ENCODE results near the gene LRP1B.

Gene LRP1B

DNA sequence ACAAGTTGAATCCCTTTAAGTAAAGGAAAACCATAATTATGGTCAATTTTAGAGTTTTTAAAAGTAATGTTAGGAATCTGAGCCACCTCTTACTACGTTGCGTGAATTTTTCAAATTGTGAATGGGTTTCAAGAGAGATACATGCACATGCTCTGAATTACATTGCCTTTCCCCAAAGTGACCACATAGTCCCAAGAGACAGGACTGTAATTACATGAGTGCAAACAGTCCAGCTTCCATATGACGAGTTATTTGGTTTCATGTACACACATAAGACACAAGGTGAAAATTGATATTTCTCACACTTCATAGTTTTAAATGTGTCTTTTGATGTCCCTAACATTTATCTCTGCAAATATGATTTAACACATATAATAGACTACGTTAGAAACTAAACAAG is 850.8 kb downstream of the LRP1B start:
- no peak overlapping the region for H3K27ac ChIP-seq
- no peak for TF ChIP-seq CTCF (conservative IDR thresholded peaks at IDR 0.05)

DNA sequence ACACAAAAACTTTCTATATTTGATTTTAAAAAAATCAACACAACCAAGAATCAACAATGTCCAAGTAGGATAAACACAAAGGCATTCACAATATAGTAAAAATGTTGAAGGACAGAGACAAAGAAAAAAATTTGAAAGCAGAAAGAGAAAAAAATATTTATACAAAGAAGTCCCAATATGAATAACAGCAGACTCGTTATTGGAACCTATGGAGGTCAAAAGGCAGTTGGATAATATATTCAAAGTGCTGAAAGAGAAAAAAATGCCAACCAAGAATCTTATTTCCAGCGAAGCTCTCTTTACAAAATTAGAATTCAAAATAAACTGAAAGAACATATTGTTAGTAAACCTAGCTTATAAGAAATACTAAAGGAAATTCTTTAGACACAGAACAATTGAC is 859.5 kb downstream of the LRP1B start:
- TF ChIP-seq CTCF (conservative IDR thresholded peaks at IDR 0.05) = no peak
- no peak overlapping the region for H3K27ac ChIP-seq

DNA sequence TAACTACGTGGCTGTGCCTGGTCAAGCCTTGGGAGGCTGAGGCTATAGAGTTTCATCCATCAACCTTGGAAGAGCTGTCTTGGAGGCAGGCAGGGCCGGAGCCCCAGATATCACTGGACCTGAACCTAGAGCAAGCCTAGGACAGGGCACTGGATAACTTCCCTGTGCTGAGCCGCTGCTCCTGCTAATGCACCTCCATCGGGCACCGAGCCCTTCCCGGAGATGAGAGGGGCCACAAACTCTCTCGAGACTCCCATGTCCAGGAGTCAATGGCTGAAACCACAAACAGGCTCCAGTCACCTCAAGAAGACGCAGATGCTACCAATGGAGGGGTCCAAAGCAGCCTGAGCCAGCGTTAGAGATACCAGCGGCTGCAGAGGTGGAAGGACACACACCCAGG is 866.0 kb downstream of the LRP1B start:
- H3K27ac ChIP-seq = no peak overlapping the region
- no peak for TF ChIP-seq CTCF (conservative IDR thresholded peaks at IDR 0.05)

- no peak for TF ChIP-seq CTCF (conservative IDR thresholded peaks at IDR 0.05)
- no peak overlapping the region for H3K27ac ChIP-seq
These were observed 869.9 kb downstream of the LRP1B start for GRCh38 chr2:141260911-141261310.

DNA sequence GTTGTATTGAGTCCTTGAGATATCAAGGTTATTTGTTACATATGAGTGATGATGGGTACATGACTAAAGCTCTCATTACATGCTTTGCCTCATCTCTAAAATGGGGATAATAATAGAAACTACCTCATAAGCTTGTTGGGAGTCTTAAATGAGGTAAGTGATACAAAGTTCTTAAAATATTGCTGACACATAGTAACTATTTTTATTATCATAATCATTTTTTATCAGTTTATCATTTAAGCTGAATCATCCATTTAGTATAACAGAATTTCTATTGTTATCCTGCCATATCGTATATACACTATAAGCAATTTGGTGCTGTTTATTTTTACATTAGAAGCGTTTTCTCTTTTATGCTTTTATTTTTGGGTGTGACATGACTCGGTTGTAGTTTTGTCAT is 871.1 kb downstream of the LRP1B start:
- TF ChIP-seq CTCF (conservative IDR thresholded peaks at IDR 0.05) = no peak
- no peak overlapping the region for H3K27ac ChIP-seq

- no peak for TF ChIP-seq CTCF (conservative IDR thresholded peaks at IDR 0.05)
- no peak overlapping the region for H3K27ac ChIP-seq
These were observed 888.8 kb downstream of the LRP1B start for GRCh38 chr2:141242008-141242407.

DNA sequence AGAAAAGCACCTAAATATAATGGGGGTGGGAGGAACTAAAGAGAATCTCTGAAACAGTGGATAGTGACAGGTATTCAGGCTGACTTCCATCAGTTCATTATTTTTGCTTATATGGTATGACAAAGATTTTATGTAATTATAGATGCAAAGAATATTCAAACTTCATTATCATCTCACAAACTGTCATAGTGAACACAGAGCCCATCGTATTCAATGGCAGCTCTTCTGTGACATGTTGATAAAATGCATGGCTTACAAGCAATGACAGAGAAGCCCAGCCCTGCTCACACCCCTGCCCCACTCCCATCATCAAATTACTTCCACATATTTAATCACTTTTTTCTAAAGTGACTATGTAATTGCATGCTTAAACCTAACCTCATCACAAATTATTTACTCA is 904.3 kb downstream of the LRP1B start:
- no peak overlapping the region for H3K27ac ChIP-seq
- TF ChIP-seq CTCF (conservative IDR thresholded peaks at IDR 0.05) = no peak

DNA sequence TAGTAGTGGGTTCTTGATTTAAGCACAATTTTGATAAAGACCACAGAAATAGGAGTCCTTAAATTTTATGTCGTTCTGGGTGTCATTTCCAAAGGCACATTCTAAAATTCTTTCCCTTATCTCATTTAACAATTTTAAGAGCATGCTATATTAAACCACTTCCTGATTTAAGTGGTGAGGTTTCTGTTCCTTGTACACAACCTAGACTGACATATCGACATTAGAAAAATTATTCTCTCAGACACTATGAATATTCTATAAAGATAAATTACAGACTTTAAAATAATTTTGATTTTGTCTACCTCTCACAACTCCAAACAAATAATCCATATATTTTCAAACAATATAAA is 923.8 kb downstream of the LRP1B start:
- H3K27ac ChIP-seq = no peak overlapping the region
- no peak for TF ChIP-seq CTCF (conservative IDR thresholded peaks at IDR 0.05)
